Stimulated activated CD4-positive, alpha-beta T cell treated with anti-CD3 and anti-CD28 coated beads, Interleukin-2, amount 100 ng/mL, for 48 hours (primary cell): Measurements from ENCODE around the gene LRRC26.

Experiments used
- DNase-seq, 2 donors: peaks; one replicate each; pipeline ENCODE4 v3.0.0-alpha.2; 2020

LRRC26 gene, protein sequence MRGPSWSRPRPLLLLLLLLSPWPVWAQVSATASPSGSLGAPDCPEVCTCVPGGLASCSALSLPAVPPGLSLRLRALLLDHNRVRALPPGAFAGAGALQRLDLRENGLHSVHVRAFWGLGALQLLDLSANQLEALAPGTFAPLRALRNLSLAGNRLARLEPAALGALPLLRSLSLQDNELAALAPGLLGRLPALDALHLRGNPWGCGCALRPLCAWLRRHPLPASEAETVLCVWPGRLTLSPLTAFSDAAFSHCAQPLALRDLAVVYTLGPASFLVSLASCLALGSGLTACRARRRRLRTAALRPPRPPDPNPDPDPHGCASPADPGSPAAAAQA

GRCh38 chr9:137169896-137170358 lies at the start of gene LRRC26:
Gene LRRC26 (minus strand): TSS chr9:137170051. CDS start chr9:137169943, 108 bp downstream.
- DNase-seq = no peak

DNA sequence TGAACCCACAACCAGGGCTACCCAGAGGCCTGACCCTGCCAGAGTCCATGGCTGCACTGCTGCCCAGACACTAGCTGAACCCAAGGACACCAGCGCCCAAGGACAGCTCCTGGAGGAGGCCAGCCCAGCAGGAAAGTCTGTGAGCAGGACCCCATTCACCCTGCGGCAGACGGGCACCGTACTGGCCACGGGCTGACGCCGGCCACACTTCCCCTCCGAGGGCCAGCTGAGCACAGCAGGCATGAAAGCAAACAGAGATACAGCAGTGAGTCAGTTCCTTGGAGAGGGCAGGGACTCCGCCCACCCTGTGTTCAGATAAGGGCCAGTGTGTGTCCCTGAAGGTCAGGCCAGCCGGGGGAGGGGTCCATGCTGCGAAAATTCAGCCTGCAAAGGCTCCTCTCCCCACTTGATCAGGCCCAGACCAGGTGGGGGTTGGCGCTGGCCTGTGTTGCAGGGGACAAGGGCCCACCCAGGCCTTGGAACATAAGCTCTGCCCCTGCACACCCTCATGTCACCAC lies 49.0 kb upstream of the LRRC26 start:
- DNase-seq = no peak

DNA sequence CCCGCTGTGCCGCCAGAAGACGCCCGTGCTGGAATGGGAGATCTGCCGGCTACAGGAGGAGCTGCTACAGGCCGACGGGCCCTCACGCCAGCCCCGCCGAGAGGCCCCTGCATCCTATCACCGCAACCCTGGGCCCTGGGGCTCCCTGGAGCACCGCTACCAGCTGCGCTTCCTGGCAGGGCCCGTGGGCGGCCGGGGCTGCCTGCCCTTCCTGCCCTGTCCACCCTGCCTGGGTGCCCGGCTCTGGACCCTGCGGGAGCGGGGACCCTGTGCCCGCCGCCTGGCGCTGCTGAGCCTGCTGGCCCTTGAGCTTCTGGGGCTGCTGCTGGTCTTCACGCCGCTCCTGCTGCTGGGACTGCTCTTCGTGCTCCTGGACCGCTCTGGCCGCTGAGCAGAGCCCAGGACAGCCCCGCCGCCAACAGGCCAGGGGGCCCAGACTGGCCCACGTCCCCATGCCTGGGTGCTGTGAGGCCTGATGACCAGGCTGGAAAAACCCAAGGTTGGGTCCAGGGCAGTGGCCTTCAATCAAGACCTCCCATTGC lies 48.4 kb upstream of the LRRC26 start:
- no peak for DNase-seq

DNA sequence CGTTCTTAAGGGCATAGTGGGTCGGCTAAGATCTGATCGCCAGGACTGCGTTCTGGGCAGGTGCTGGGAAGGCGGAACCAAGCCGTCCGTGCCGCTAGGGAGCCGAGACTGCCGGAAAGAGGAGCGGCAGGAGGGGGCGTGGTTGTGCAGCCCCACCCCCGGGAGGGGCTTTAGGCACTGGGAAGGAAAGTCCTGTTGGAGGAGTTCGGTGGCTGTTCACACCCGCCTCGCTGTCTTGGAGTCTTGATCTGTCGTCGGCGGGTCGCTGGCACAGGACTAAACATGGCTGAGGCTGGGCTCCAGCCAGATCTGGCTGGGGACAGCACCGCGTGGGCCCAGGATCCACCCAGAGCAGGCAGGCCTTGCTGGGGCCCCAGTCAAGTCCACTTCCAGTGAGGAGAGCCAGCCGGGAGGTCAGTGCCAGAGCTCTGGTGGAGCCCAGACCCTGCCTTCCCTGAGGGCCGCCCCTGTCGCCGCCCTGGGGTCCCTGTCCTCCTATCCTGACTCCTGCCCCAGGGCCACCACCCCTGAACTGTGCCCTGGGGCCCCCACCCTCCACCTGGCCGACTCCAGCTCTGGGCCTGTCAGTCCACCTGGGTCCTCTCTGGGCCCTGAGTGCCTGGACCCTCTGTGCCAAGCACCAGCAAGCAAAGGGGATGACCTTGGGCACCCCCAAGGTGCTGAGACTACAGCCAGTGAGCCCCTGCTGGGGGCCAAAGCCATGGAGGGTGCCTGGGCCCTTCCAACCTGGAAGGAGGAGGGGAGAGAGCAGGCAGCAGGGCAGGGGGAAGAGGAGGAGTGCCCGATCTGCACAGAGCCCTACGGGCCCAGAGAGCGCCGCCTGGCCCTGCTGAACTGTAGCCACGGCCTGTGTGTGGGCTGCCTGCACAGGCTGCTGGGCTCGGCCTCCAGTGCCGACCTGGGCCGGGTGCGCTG lies 47.7 kb upstream of the LRRC26 start:
- no peak for DNase-seq

DNA sequence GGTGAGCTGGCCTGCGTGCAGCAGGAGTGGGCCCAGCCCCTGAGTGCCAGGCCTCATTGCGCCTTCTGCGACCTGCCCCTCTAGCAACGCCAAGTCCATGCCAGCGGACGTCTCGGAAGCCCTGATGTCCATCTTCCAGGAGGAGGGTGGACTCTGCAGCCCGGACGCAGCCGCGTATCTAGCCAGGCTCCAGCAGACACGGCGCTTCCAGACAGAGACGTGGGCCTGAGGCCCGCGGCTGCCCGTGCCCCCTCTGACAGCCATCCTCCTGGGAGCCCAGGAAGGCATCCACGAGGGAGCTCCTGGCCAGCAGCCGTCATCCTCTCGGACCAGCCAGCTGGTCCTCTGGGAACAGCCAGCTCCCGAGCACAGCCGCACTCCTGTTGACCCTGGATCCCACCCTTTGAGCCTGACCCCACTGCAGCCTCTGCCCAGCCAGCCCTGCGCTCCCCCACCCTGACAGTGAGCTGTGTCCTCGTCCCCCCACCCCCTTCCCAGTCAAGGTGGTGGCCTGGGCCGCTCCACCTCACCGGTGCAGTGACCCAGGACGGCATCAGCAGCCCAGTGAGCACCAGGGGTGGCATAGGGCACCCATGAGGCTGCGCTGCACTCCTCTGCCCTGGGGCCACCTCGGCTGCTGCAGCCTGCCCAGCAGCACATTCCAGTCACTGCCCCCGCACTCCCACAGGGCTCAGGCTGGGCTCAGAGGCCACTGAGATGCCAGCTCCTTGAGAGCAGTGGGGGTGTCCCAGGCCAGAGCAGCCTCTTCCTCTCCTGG lies 46.5 kb upstream of the LRRC26 start:
- DNase-seq = no peak

- DNase-seq = no peak
Measured at GRCh38 chr9:137215196-137215986, 45.5 kb upstream of the LRRC26 start.

DNA sequence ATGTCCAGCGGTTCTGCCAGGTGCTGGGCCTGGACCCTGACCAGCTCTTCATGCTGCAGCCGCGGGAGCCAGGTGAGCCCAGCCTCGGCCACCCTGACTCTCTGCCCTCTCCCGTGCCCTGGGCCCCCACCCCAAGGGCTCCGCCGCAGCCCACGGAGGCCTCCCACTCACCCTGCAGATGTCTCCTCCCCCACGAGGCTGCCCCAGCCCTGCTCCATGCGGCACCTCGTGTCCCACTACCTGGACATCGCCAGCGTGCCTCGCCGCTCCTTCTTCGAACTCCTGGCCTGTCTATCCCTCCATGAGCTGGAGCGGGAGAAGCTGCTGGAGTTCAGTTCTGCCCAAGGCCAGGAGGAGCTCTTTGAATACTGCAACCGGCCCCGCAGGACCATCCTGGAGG lies 44.8 kb upstream of the LRRC26 start:
- DNase-seq = no peak

DNA sequence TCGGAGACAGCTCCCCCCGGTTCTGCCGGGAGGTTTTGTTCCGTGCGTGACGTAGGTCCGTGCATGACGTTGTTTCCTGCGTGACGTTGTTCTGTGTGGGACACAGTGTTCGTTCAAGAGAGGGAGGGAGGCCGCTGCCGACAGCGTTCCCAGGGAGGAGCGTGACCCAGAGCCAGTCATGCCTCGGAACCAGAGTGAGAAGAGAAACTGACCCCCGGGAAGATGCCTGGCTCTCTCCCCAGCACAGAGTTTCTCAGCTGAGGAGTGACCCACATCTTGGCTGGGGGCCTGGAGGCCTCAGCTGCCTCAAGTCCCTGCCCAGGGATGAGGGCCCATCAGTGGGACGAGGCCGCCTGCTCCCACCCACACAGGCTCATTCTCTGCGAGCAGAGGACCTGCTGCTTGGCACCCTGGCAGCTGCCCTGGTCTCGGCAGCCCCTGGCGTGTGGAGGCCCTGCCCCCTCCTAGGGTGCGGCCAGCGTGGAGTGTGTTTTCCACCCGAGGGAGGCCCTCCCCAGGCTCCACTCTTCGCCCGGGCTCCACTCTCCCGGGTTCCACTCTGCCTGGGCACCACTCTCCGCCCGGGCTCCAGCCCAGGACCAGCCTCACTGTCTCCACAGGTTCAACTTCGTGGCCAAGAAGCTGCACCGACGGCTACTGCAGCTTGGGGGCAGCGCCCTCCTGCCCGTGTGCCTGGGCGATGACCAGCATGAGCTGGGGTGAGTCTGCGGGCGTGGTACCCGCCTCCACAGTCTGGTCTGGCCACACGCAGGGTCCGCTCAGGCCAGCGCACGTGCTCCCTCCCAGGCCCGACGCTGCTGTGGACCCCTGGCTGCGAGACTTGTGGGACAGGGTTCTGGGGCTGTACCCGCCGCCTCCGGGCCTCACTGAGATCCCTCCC lies 43.6 kb upstream of the LRRC26 start:
- no peak for DNase-seq

- no peak for DNase-seq
Measured at GRCh38 chr9:137212520-137212919, 42.7 kb upstream of the LRRC26 start.

GRCh38 chr9:137211532-137211931 lies 41.7 kb upstream of the LRRC26 start:
- DNase-seq = no peak

DNA sequence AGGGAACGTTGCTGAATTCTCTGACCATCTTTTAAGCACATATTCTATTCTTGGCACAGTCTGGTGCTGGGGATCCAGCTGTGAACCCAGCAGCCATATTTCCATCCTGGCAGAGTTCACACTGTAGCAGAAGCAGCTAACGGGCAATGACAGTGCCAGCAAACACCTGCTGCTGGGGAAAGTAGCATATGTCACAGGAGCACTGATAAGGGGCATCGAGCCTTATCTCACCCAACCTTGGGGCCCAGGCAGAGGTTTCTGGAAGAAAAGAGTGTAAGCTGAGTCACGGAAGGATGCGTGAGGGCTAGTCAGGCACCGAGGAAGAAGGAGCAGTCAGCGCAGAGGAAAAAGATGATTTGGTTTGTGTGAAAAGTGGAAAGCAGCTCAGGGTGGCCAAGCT lies 36.8 kb upstream of the LRRC26 start:
- no peak for DNase-seq

GRCh38 chr9:137205126-137206069 lies 35.5 kb upstream of the LRRC26 start, which contains the start of the genes NDOR1 and TMEM203:
Gene NDOR1 (plus strand): TSS chr9:137205700. CDS start chr9:137205778, 78 bp downstream.
Gene TMEM203 (minus strand): TSS chr9:137205648. CDS start chr9:137205414, 234 bp downstream.
- peak; percentile 93 to 95 for DNase-seq

- DNase-seq = no peak
Measured at GRCh38 chr9:137204731-137205125, 34.9 kb upstream of the LRRC26 start.

DNA sequence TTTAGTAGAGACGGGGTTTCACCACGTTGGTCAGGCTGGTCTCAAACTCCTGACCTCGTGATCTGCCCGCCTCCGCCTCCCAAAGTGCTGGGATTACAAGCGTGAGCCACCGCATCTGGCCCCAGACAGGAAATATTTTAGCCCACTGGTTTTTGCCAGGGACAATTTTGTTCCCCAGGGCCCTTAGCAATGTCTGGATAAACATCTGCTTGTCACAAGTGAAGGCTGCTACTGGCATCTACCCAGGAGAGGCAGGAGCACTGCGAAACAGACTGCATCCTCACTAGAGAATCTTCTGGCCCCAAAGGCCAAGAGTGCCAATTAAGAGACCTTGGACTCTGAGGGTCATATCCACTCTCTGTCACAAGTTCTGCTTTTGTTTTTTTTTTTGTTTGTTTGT lies 33.1 kb upstream of the LRRC26 start:
- DNase-seq = no peak

DNA sequence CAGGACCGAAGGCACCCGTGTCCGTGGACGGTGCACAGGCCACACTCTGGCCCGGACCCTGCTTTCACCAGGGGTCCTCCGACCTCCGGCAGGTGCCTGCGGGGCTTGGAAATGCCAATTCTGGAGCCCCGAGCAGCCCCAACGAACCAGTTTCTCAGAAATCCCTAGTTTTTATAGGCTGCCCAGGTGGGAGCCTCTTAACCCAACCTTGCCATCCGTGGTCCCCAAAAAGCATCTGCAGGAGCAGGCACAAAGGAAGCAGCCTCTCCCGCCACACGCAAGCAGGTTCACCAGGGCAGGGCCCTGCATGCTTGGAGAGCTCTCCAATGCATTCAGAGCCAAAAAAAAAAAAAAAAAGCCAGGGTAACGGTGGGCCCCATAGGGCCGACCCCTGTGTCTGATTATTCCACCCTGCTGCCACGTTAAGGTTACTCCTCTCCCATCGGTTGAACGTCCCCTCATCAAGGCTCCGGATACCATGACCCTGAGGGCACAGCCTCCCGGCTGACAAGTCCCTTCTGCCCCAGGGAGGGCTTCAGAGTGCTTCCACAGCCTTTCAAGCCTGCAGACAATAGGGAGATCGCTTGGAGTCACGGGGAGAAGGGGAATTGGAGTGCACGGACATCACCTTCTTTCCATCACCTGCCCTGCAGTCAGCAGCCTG lies 31.5 kb upstream of the LRRC26 start:
- DNase-seq = no peak

GRCh38 chr9:137200311-137201204 lies 30.7 kb upstream of the LRRC26 start, which contains the start of gene TPRN:
Gene TPRN (minus strand): TSS chr9:137200741. CDS start chr9:137200711, 30 bp downstream.
- DNase-seq = peak; percentile 93 to 97

DNA sequence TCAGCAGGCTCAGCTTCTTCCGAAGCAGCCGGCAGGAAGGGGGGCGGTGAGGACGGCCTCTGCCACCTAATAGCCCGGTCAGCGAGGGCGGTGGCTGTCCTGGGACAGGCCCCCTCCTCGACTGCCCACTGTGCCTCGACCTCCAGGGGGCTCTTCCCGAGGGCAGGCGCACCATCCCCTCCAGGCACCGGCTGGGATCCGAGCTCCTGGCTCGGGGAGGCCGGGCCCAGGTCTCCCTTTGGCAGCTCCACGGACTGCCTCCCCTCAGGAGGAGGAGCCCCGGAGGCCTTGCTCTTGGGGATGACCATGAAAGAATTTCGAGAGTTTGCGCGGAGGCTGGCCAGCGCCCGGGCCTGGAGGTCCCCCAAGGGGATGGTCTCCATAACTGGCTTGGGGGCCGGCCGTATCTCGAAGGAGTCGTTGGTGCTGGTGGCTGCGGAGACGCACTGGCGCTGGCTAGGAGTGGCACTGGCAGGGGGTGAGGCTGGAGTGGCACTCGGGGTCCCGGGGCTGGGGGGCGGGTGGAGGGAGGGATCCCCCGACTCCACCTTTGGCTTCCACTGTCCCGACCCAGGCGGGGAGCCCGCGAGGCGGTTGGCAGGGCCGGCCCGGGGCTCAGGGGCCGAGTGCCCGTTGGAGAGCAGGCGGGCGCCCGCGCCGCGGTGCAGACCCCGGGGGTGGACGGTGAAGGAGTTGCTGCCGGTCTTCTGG lies 29.7 kb upstream of the LRRC26 start:
- DNase-seq = no peak
